GM21825 (cell line): ENCODE results near the gene SLC7A1.
A peak's percentile ranks its signal among the peaks of the same experiment; 100 is the strongest.
"Not testable (repeated sequence)": the region's sequence is repeated elsewhere in the genome, so short reads cannot be mapped to it uniquely, and the experiment has no call there.

Experiments used
- ATAC-seq: cut with Tn5 transposase; IDR thresholded peaks from one replicate; pipeline ENCODE4 v1.9.1; 2021; ENCODE audit warnings: mild to moderate bottlenecking, moderate library complexity; ENCODE audit not compliant: unreplicated experiment

SLC7A1 gene

GRCh38 chr13:29595380-29596063 is at the start of gene SLC7A1:
Gene SLC7A1 (minus strand): TSS chr13:29595688. CDS start chr13:29536188, 59,500 bp downstream.
- peak; percentile 89 for ATAC-seq

- no peak for ATAC-seq
Observed at GRCh38 chr13:29640665-29641064, 45.2 kb upstream of the SLC7A1 start.

- ATAC-seq = not testable (repeated sequence)
Observed at GRCh38 chr13:29636831-29637230, 41.3 kb upstream of the SLC7A1 start.

GRCh38 chr13:29624997-29625396 is 29.5 kb upstream of the SLC7A1 start:
- ATAC-seq = no peak

- no peak for ATAC-seq
Observed at GRCh38 chr13:29621841-29622240, 26.4 kb upstream of the SLC7A1 start.

GRCh38 chr13:29621051-29621800 is 25.7 kb upstream of the SLC7A1 start:
- no peak for ATAC-seq

GRCh38 chr13:29619995-29620394 is 24.5 kb upstream of the SLC7A1 start:
- no peak for ATAC-seq

GRCh38 chr13:29613101-29613500 is 17.6 kb upstream of the SLC7A1 start:
- ATAC-seq = no peak

GRCh38 chr13:29607465-29607864 is 12.0 kb upstream of the SLC7A1 start:
- no peak for ATAC-seq

GRCh38 chr13:29605860-29606526 is 10.5 kb upstream of the SLC7A1 start:
- ATAC-seq = no peak

- no peak for ATAC-seq
Observed at GRCh38 chr13:29598321-29598720, 2.8 kb upstream of the SLC7A1 start.

GRCh38 chr13:29597706-29598105 is 2.2 kb upstream of the SLC7A1 start:
- no peak for ATAC-seq

- ATAC-seq = no peak
Observed at GRCh38 chr13:29597246-29597645, 1.8 kb upstream of the SLC7A1 start.

- no peak for ATAC-seq
Observed at GRCh38 chr13:29596064-29596418, 553 bp upstream of the SLC7A1 start.

- peak; percentile 42 for ATAC-seq
Observed at GRCh38 chr13:29594710-29595379, 643 bp downstream of the SLC7A1 start.

GRCh38 chr13:29594303-29594709 is 1.2 kb downstream of the SLC7A1 start:
- ATAC-seq = peak; percentile 23

GRCh38 chr13:29593605-29594297 is 1.7 kb downstream of the SLC7A1 start:
- ATAC-seq = no peak

- ATAC-seq = no peak
Observed at GRCh38 chr13:29591310-29591709, 4.2 kb downstream of the SLC7A1 start.

- ATAC-seq = no peak
Observed at GRCh38 chr13:29589967-29590366, 5.5 kb downstream of the SLC7A1 start.

- no peak for ATAC-seq
Observed at GRCh38 chr13:29589234-29589633, 6.3 kb downstream of the SLC7A1 start.

- ATAC-seq = no peak
Observed at GRCh38 chr13:29587645-29588044, 7.8 kb downstream of the SLC7A1 start.
